Measurements from ENCODE around the gene LAMA5.

The LAMA5 gene

DNA sequence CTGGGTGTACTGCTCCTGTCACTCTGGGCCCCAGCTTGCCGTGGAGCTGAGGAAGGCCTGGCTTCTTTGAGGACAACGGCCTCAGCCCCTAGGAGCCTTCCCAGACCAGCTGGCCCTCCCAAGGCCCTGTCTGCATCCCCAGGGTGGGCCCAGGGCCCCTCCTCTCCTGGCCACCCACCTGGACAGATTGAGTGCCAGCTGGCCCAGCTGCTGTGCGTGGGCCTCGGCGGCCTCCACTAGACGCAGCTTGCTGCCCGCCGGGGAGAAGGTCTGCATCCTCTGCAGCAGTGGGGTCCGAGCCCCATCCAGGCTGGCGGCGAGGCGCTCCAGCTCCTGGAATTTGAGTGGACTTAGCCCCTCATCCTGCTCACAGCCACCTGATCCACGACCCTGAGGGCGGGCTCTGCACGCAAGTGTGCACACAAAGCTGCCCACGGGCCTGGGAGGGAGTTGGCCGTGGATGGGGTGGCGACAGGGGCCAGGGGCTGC, 49.9 kb downstream of the LAMA5 start:
- DNase-seq (ENCODE audit: low read depth in 3 of 3): no peak

DNA sequence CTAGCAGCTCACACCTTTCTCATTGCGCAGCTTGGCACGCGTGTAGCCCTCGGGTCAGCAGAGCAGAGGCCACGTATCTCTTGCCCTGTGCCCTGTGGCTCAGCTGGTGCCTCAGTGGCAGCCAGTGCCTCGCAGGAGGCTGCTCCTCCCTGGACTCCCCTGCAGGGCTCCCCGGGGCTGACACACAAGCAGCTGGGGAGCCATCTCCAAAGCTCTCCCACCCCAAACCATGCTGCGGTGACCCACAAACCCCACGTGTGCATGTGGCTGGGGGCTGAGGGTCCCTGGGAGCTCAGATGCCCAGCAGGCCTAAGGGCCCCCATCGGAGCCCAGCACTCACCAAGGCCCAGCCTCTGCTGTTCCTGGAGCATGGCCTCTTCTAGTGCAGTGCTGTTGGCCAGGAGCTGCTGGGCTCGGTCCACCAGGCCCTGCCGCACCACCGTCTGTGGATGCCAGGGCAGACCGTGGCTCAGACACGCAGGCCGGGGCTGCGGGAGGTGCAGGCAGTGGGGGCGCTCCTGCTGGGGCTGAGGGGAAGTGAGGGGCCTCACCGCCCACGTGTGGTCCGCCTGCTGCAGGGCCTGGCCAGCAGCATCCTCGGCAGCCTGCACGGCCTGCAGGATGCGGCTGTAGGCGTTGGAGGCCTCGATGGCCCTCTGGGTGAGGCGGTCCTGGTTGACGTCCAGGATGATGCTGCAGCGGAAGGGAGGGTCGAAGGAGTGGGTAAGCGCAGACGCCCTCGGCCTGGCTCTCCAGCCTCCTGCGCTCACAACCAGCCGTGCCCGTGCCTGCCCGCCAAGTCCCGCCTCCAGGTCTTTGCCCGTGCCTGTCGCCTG, 50.6 kb downstream of the LAMA5 start:
- DNase-seq (ENCODE audit: low read depth in 3 of 3): no peak

DNA sequence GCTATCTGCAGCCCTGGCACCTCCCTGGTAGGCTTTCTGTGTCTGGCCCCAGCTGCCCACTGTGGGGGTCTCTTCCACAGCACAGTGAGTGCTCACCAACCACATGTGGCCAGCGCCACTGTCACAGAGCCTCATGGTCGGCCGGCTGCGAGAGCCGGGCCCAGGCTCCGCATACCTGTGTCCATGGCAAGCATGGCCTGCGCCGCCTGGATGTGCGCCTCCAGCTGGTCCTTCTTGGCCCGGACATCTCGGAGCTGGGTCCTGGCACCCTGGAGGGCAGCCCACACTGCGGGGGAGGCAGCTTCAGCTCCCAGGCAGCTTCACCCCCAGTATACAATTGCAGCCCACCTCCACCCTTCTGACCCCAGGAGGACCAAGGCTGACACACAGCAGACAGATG, 51.3 kb downstream of the LAMA5 start:
- no peak for DNase-seq (ENCODE audit: low read depth in 3 of 3)

DNA sequence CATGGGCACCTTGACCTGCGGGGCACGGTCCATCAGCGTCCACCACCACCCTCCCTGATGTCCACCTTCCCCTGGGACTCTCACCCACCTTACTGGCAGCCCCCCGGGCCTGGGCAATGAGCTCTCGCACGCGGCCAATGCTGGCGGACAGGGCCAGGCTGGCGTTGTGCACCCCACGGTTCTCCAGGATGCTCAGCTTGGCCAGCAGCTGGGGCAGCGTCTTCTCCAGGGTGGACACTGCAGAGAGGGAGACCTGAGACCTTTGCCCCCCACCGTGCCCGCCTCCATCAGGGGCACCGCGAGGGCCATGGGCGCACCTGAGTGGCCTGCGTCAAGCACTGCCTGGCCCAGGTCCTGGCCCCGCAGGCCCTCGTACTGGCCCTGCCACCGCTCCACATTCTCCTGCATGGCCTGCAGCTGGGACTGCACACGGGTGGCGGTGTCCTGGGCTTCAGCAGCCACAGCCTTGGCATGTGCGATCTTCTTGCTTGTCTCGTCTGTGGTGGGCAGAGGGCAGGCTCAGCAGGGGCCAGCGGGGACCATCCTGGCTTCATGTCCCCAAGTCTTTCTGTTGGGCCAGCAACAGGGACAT, 52.3 kb downstream of the LAMA5 start:
- no peak for DNase-seq (ENCODE audit: low read depth in 3 of 3)

DNA sequence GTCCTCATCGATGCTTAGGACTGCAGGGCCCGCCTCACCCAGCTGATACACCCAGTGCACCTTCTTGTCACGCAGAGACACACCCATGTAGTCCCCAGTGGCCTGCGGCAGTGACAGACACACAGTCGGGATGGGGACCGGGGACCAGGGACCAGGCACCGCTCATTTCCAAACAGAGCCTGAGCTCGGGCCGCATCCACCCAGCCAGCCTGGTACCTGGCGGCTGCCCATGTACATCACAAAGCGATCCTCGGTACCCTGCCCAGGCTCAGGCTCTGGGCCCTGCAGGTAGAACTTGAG, 52.8 kb downstream of the LAMA5 start:
- no peak for DNase-seq (ENCODE audit: low read depth in 3 of 3)

DNA sequence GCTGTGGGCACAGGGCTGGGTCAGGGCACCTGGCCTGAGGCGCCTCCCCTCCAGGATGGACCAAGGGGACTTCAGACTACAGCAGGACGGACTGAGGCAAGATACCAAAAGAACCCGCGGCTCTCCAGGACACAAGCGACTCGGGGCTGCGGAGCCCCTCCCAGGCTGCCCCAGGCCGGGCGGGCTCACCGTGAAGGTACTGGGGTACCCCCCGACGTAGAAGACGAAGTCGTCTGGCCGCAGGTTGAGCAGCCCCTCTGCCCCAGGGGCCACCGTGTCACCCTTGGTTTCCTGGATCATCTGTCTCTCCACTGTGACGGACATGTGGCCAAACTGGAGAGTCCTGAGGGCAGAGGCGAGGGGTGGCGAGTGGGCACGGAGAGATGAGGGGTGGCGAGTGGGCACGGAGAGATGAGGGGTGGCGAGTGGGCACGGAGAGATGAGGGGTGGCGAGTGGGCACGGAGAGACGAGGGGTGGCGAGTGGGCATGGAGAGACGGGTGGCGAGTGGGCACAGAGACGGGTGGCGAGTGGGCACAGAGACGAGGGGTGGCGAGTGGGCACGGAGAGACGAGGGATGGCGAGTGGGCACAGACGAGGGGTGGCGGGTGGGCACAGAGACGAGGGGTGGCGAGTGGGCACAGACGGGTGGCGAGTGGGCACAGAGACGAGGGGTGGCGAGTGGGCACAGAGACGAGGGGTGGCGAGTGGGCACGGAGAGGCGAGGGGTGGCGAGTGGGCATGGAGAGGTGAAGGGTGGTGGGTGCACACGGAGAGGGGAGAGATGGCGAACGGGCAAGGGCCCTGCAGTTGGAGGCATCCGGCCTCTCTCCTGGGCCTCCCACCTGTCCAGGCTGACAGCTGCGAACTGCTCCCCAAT, 53.4 kb downstream of the LAMA5 start:
- no peak for DNase-seq (ENCODE audit: low read depth in 3 of 3)

DNA sequence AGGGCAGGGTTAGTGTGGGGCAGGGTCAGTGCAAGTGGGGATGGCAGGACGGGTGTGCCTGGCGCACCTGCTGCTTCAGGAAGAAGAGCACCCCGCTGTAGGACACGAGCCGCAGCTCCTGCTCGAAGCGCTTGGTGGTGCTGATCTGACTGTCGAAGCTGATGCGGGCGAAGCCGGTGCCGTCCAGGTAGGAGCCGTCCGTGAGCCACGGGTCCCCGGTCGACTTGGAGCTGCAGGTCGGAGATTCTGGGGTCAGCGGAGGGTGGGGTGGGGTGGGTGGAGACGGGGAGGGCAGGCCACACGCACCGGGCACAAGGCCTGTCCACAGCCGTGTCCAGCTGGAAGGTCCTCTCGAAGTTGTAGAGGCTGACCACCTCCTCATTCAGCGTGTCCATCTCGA, 54.1 kb downstream of the LAMA5 start:
- DNase-seq (ENCODE audit: low read depth in 3 of 3): no peak

DNA sequence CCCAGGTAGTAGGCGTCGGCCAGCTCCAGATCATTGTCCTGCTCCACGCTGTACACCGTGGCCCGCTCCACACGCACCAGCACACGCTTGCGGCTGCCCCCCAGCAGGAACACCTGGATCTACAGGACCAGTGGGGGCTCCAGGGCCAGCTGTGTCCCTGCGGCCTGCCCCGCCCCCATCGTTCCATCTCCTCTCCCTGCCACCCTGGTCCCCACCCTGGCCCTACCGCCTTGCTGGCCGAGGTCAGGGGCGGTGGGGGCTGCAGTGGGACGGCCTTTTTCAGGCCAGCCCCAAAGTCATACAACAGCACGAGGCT, 54.5 kb downstream of the LAMA5 start:
- no peak for DNase-seq (ENCODE audit: low read depth in 3 of 3)

DNA sequence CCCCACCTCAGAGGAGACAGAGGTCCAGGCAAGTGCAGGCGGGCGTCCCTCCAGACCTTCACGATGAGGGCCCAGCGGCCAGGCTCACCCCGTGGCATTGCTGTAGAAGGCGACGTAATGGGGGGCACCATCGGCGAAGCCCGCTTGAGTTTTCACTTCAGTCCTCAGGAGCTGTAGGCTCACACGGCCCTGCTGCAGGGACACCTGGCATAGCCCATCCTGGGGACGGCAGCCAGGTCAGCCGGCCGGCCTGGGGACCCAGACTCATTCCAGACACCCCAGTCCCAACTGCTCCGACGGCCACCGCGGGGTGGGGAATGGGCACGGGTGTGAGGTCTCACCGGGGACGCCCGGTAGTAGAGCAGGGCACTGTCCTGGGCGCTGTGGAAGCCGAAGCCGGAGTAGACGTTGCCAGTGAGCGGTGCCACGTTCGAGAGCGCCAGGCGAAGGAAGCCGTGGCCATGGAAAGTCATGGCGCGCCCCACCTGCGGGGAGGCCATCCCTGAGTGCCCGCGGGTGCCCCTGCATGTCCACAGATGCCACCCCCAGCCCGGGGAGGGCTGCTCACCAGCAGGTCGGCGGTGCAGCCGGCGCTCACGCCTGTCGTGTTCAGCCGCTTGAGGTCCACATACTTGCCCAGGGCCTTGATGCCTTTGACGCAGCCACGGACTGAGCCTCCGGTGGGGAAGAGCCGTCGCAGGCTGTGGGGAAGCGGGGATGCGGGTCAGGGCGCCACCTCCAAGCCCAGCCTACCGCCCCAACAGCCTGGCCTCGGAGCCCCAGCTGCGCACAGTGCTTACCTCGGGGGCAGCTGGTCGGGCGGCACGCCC, 55.1 kb downstream of the LAMA5 start:
- DNase-seq (ENCODE audit: low read depth in 3 of 3): no peak

DNA sequence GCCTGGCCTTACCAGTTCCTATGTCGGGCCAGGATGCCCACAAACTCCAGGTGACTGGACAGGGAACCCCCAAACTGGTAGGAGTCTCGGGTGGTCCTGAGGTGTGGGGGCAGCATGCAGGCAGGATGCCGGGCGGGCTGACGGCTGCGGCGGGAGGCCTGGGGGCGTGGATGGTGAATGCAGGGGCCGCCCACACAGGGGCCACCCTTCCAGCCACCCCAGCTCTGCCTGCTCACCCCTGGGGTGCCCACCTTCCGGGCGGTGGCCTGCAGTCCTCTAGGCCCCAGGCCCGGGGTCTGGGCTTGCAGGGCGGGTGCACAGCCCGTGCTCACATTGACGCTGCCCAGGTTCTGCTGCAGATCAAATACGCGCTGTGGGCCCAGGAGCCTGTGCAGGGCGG, 56.0 kb downstream of the LAMA5 start:
- no peak for DNase-seq (ENCODE audit: low read depth in 3 of 3)

DNA sequence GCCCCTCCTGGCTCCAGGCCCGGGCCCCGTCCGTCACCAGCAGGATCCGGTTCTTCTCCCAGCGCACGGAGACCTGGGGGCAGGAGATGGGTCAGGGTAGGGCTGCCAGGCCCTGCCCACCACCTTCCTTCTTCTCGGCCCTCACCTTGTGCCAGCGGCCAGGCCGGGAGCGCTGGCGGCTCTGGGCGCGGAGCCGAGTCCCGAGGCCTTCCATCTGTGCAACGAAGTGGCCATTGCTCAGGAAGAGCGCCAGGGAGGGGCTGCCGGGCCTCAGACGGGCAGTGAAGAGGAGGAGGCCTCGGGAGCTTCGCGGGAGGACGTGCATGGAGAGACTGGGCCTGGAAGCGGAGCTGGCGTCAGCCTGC, 56.4 kb downstream of the LAMA5 start:
- DNase-seq (ENCODE audit: low read depth in 3 of 3): no peak

DNA sequence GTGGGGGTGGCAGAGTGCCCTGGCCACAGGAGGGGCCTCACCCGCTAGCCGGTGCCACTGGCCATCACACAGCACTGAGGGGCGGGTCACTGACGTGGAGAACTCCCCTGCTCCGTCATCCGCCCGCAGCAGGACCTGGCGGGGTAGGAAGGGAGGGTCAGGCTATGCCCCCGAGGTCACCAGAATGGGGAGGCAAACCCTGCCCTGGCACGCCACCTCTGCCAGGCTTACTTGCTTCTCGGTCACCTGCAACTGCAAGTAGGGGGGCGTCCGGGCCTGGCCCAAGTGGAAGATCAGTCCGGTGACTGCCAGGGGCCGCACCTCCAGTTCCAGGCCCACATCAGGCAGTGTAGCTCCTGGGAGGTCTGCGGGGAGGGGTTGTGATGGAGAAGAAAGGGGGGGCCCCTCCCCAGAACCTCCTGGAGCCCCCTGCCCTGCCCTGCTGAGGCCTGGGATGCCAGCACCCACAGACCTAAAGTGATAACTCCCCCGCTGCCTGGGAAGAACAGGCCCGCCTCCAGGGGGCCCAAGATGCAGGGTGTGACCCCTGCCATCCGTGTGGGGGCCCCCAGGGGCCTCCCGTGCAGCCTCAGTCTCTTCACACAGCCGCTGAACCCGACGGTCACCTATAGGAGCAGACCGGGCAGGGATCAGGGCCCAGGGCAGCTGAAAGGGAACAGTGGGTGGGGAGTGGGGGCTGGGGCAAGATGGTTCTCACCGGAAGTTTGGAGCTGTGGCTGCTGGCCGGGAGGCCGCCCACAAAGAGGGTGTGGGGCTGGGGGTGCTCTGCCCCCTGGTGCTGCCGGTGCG, 57.0 kb downstream of the LAMA5 start:
- no peak for DNase-seq (ENCODE audit: low read depth in 3 of 3)

DNA sequence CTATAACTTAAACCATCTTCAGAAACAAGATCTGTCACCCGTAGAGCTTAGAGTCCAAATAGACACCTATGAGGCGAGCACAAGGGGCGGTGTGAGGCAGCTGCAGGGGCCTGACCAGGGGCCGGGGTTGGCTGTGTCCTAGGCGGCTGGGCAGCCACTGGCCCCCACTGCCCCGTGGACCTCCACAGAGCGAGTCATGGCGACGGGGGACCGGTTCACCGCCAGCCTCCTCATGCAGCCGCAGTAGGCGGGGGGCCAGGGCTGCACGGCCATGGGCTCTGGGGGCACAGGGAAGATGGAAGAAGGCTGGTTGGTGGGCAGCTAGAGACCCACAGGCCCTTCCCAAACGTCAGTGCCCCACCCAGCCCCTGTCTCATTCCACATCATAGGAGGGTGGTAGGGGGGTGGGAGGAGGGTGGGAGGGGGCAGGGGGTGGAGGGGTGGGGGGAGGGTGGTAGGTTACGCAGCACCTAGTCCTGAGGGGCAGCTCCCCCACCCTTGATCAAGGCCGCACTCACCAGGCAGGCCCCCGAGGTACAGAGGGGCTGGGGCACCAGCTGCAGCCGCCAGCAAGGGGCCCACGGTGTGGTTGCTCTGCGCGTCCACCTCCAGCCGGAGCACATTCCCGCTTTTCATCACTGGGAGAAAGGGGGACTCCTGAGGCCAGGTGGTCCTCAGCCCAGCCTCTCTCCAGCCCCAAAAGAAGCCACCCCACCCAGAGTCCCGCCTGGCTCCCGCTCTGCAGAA, 57.7 kb downstream of the LAMA5 start:
- no peak for DNase-seq (ENCODE audit: low read depth in 3 of 3)

DNA sequence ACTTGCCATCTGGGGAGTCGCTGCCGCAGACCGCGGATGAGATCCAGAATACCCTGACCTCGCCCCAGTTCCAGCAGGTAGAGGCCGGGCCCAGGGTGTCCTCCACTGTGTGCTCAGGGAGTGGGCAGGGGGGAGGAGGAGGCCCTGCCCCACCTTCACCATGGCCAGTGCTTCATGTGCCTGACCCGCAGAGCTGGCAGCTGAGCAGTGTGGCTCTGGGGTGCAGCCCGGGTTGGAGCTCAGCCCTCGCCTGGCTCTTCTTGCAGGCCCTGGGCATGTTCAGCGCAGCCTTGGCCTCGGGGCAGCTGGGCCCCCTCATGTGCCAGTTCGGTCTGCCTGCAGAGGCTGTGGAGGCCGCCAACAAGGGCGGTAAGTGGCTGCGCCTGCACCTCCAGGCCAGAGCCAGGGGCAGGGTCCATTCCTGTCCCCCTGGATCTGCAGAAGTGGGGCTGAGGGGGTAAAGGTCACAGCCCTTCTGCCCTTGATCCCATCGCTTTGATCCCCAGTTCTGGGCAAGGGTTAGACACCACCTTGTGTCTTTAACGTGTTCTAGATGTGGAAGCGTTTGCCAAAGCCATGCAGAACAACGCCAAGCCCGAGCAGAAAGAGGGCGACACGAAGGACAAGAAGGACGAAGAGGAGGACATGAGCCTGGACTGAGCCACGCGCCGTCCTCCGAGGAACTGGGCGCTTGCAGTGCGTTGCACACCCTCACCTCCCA, 58.9 kb downstream of the LAMA5 start:
- no peak for DNase-seq (ENCODE audit: low read depth in 3 of 3)

DNA sequence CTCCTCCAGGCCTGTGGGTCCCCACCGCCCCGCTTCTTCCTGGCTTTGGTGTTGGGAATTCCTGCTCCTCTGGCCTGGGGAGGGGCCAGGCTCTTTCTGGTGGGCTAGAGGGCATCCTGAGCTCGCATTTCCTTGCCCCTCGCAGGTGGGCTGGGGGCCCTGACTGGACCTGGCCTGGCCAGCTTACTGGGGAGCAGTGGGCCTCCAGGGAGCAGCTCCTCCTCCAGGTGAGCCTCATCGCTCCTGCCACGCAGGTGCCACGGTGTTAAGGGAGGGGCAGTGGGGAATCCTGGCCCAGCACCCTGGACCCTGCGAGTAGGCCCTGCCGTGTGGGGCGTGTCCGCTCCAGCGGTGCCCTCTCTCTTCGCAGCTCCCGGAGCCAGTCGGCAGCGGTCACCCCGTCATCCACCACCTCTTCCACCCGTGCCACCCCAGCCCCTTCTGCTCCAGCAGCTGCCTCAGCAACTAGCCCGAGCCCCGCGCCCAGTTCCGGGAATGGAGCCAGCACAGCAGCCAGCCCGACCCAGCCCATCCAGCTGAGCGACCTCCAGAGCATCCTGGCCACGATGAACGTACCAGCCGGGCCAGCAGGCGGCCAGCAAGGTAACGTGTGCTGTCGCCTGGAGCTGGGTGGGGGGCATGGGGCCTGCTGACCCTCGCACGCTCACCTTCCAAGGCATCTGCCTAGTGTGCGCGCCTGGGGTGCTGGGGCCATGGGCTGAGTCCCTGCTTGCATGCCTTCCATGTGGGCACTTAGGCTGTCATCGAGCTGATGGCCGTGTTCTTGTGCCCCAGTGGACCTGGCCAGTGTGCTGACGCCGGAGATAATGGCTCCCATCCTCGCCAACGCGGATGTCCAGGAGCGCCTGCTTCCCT, 59.6 kb downstream of the LAMA5 start:
- DNase-seq (ENCODE audit: low read depth in 3 of 3): no peak

DNA sequence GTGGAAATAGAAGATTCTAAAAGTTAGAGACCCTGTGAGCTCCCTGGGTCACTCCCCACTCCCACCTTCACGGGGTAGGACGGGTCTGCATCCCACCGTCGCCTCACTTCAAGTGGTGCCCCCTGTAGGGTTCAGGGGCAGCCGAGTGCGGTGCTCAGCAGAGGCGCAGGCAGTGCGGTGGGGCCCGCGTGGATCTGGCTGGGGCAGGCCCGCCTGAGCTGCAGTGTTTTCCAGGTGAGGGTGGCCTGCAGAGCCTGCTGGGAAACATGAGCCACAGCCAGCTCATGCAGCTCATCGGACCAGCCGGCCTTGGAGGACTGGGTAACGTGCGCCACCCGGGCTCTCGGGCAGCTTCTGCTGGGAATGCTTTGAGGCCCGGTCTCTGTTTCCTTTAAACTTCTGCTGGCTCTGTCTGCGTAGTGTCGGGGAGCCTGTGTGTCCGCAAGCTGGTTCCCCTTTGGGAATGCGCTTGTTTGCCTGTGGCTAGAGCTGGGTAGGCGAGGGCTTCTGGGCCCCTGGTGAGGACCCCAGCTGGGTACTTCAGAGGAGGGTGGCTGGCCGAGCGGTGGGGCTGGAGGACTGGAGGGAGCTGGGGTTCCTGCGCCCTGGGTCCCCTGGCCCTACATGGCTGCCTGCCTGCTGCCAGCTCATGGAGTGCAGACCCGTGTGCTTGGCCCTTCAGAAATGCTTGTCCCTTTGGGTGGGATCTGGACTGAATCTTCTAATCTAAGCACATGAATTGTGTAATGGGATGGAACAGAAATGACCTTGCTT, 60.5 kb downstream of the LAMA5 start:
- DNase-seq (ENCODE audit: low read depth in 3 of 3): no peak

DNA sequence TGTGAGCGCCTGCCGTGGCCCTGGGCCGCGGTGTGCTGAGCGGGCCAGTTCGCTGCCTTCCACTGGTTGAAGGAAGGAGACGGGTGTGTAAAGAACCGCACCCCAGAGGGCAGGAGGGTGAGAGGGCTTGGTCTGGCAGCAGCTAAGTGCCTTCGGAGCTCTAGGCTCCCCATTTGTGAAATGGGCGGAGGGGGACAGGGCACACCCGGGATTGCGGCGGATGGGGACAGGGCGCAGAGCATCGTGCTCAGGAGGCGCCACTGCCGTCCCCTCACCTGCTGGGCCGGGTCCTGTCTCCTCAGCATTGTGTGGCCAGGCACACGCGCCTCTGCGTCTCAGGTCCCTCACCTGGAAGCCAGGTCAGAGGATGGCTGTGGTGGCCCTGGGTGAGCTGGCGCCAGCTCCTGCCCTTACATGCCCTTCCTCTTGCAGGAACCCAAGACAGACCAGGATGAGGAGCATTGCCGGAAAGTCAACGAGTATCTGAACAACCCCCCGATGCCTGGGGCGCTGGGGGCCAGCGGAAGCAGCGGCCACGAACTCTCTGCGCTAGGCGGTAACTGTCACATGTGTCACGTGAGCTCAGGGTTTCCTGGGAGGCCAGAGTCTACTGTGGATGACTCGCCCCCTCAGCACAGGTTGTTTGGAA, 61.2 kb downstream of the LAMA5 start:
- no peak for DNase-seq (ENCODE audit: low read depth in 3 of 3)
